Measurements from ENCODE around the gene AP1S1. TPM values are rescaled to one million over a fixed set of nuclear protein-coding genes. Genes with fewer than 3 reads are reported as not detected.

Gene AP1S1
- total and polyA plus RNA-seq, 2 of the 13 experiments (the other 11 are each of a cell fraction or from before 2014, with no cell fraction given), result 57.5 to 68.1 TPM

- no peak for TF ChIP-seq PREB (CRISPR knock-in tag; IDR thresholded peaks at IDR 0.05)
Observed at GRCh38 chr7:101155303-101155702, 1.0 kb downstream of the AP1S1 start (continued).

- H4K20me1 ChIP-seq (ENCODE audit: insufficient read depth, low read length), result no peaks in the 10 kb centered on the region
- peaks cover 16% of the 10 kb centered on the region for H3K4me1 ChIP-seq (ENCODE audit: insufficient read depth, low read length)
- H3K36me3 ChIP-seq (replicated peaks in 1 of 2; ENCODE audit: control insufficient read depth in 1 of 2, insufficient read depth in 2 of 2, low read length in 2 of 2), result peaks cover 0 to 14% of the 10 kb centered on the region in 2 experiments
- no peak for FAIRE-seq
- TF ChIP-seq ZNF275 (CRISPR knock-in tag; IDR thresholded peaks at IDR 0.05; ENCODE audit: borderline replicate concordance), result no peak
- TF ChIP-seq ZNF296 (CRISPR knock-in tag; conservative IDR thresholded peaks at IDR 0.05), result no peak
- 0 out of 2 replicates have a peak, but pooled peaks have one; percentile 4 for TF ChIP-seq CTCF (CRISPR knock-in tag; IDR thresholded peaks at IDR 0.05)
- TF ChIP-seq MED8 (CRISPR knock-in tag; IDR thresholded peaks at IDR 0.05; ENCODE audit: insufficient replicate concordance), result no peak
- no peak for TF ChIP-seq ZFP62 (CRISPR knock-in tag; IDR thresholded peaks at IDR 0.05)
- TF ChIP-seq SALL2 (CRISPR knock-in tag; IDR thresholded peaks at IDR 0.05), result no peak
- TF ChIP-seq ZNF468 (CRISPR knock-in tag; IDR thresholded peaks at IDR 0.05), result no peak
- no peak for TF ChIP-seq ZNF547 (CRISPR knock-in tag; IDR thresholded peaks at IDR 0.05)
- H3K4me2 ChIP-seq (ENCODE audit: low read depth, low read length), result no peak overlapping the region
- BruUV-seq (replicated peaks), result no TSS peak
- no peak for DNase-seq (ENCODE audit: low spot score)
- no peak overlapping the region for H3K9ac ChIP-seq (ENCODE audit: insufficient read depth, low read depth, low read length)
- ChIA-PET CTCF (ENCODE audit: low intra/inter-chr PET ratio, low total read pairs) (no interaction called here), POLR2A (interaction anchor here (0.6 to 1.3 kb wide), 3 partner anchors 9 to 34 kb away, joined by 3 to 4 read pairs (median 4); partner anchors contain the start of gene VGF)
- H3K27ac ChIP-seq (ENCODE audit: extremely low read length, insufficient read depth, low read length), result no peak overlapping the region
- in situ Hi-C loops (cut with HindIII; ENCODE audit: extremely low pct_ligation_motif_present, low pct_unique_long_range_greater_than_20kb) (no loop called here), intact Hi-C loops (cut with micrococcal nuclease; ENCODE audit: unreplicated experiment) (no loop called here)
- 94% methylated on average over 6 of the region's 6 CpGs for WGBS (ENCODE audit: low lambda C conversion rate)
- no peaks in the 10 kb centered on the region for H3K9me3 ChIP-seq (ENCODE audit: low read length)
- H3K79me2 ChIP-seq (ENCODE audit: insufficient read depth, low read length), result peaks cover 8% of the 10 kb centered on the region
- no peaks in the 10 kb centered on the region for H3K27me3 ChIP-seq (ENCODE audit: control insufficient read depth in 1 of 2, insufficient read depth in 2 of 2, low read length in 2 of 2)
- no peak for ATAC-seq
- H2AFZ ChIP-seq (ENCODE audit: low read length), result no peak overlapping the region
- H3K4me3 ChIP-seq (replicated peaks in 1 of 3; ENCODE audit: insufficient read depth in 1 of 3, low read depth in 2 of 3, low read length in 3 of 3), result no peak overlapping the region
Observed at GRCh38 chr7:101156277-101156676, 2.0 kb downstream of the AP1S1 start.

All from HepG2 (cell line).